IPS-18a (cell line): ENCODE results near the gene SLC4A1.
"Not testable (repeated sequence)": the region's sequence is repeated elsewhere in the genome, so short reads cannot be mapped to it uniquely, and the experiment has no call there.

Experiments used
- H3K27ac ChIP-seq: one replicate; pipeline ENCODE4 v1.5.1; 2013; ENCODE audit warnings: low read length
- H3K27me3 ChIP-seq: one replicate; pipeline ENCODE4 v1.6.1; 2013; ENCODE audit warnings: mild to moderate bottlenecking, low read length; ENCODE audit not compliant: control insufficient read depth, insufficient read depth
- H3K36me3 ChIP-seq: one replicate; pipeline ENCODE4 v1.6.1; 2013; ENCODE audit warnings: low read depth, low read length; ENCODE audit not compliant: control insufficient read depth
- H3K4me1 ChIP-seq: one replicate; pipeline ENCODE4 v1.6.1; 2013; ENCODE audit warnings: low read depth, low read length; ENCODE audit not compliant: control insufficient read depth
- H3K4me3 ChIP-seq: one replicate; pipeline ENCODE4 v1.5.1; 2013; ENCODE audit warnings: low read length
- H3K9ac ChIP-seq: one replicate; pipeline ENCODE4 v1.6.1; 2013; ENCODE audit warnings: mild to moderate bottlenecking, low read length, moderate library complexity
- H3K9me3 ChIP-seq: one replicate; pipeline ENCODE4 v1.6.1; 2013; ENCODE audit warnings: low read depth, low read length; ENCODE audit not compliant: control insufficient read depth

Gene SLC4A1

GRCh38 chr17:44251062-44251461 is 16.9 kb downstream of the SLC4A1 start:
- Histone ChIP-seq H3K4me1 (peaks cover 8% of the 10 kb centered on the region), H3K27ac (no peak overlapping the region), H3K4me3 (no peak overlapping the region), H3K27me3 (no peaks in the 10 kb centered on the region), H3K9me3 (no peaks in the 10 kb centered on the region), H3K36me3 (no peaks in the 10 kb centered on the region), H3K9ac (no peak overlapping the region)

GRCh38 chr17:44249501-44250246 is 18.3 kb downstream of the SLC4A1 start:
- no peak overlapping the region for H3K27ac ChIP-seq
- H3K9ac ChIP-seq = no peak overlapping the region
- H3K27me3 ChIP-seq = no peaks in the 10 kb centered on the region
- H3K4me3 ChIP-seq = no peak overlapping the region
- H3K9me3 ChIP-seq = no peaks in the 10 kb centered on the region
- H3K4me1 ChIP-seq = peaks cover 11% of the 10 kb centered on the region
- H3K36me3 ChIP-seq = no peaks in the 10 kb centered on the region

- H3K36me3 ChIP-seq = no peaks in the 10 kb centered on the region
- H3K27me3 ChIP-seq = no peaks in the 10 kb centered on the region
- H3K4me3 ChIP-seq = no peak overlapping the region
- H3K9ac ChIP-seq = no peak overlapping the region
- peaks cover 11% of the 10 kb centered on the region for H3K4me1 ChIP-seq
- no peaks in the 10 kb centered on the region for H3K9me3 ChIP-seq
- no peak overlapping the region for H3K27ac ChIP-seq
Measured at GRCh38 chr17:44247876-44248736, 19.8 kb downstream of the SLC4A1 start.

GRCh38 chr17:44247440-44247841 is 20.5 kb downstream of the SLC4A1 start:
- no peaks in the 10 kb centered on the region for H3K9me3 ChIP-seq
- H3K36me3 ChIP-seq = no peaks in the 10 kb centered on the region
- H3K27me3 ChIP-seq = no peaks in the 10 kb centered on the region
- H3K4me3 ChIP-seq = no peak overlapping the region
- H3K4me1 ChIP-seq = peaks cover 11% of the 10 kb centered on the region
- no peak overlapping the region for H3K27ac ChIP-seq
- H3K9ac ChIP-seq = no peak overlapping the region

- no peaks in the 10 kb centered on the region for H3K9me3 ChIP-seq
- H3K9ac ChIP-seq = no peak overlapping the region
- H3K27me3 ChIP-seq = no peaks in the 10 kb centered on the region
- H3K36me3 ChIP-seq = no peaks in the 10 kb centered on the region
- peaks cover 4% of the 10 kb centered on the region for H3K4me1 ChIP-seq
- H3K4me3 ChIP-seq = no peak overlapping the region
- no peak overlapping the region for H3K27ac ChIP-seq
Measured at GRCh38 chr17:44241106-44241624, 26.8 kb downstream of the SLC4A1 start.

GRCh38 chr17:44237886-44238285 is 30.0 kb downstream of the SLC4A1 start:
- H3K9ac ChIP-seq, H3K9me3 ChIP-seq, H3K4me3 ChIP-seq, H3K4me1 ChIP-seq, H3K27ac ChIP-seq, H3K36me3 ChIP-seq, H3K27me3 ChIP-seq: not testable (repeated sequence)

- no peaks in the 10 kb centered on the region for H3K9me3 ChIP-seq
- H3K36me3 ChIP-seq = no peaks in the 10 kb centered on the region
- no peaks in the 10 kb centered on the region for H3K4me1 ChIP-seq
- H3K27me3 ChIP-seq = no peaks in the 10 kb centered on the region
- no peak overlapping the region for H3K27ac ChIP-seq
- H3K9ac ChIP-seq = no peak overlapping the region
- no peak overlapping the region for H3K4me3 ChIP-seq
Measured at GRCh38 chr17:44236444-44236991, 31.4 kb downstream of the SLC4A1 start.

- no peak overlapping the region for H3K9ac ChIP-seq
- H3K36me3 ChIP-seq = no peaks in the 10 kb centered on the region
- H3K27me3 ChIP-seq = no peaks in the 10 kb centered on the region
- H3K4me3 ChIP-seq = no peak overlapping the region
- no peaks in the 10 kb centered on the region for H3K9me3 ChIP-seq
- no peaks in the 10 kb centered on the region for H3K4me1 ChIP-seq
- H3K27ac ChIP-seq = no peak overlapping the region
Measured at GRCh38 chr17:44235583-44235936, 32.4 kb downstream of the SLC4A1 start.

- Histone ChIP-seq H3K4me3 (no peak overlapping the region), H3K27ac (no peak overlapping the region), H3K4me1 (no peaks in the 10 kb centered on the region), H3K9me3 (no peaks in the 10 kb centered on the region), H3K9ac (no peak overlapping the region), H3K27me3 (no peaks in the 10 kb centered on the region), H3K36me3 (no peaks in the 10 kb centered on the region)
Measured at GRCh38 chr17:44233582-44233981, 34.4 kb downstream of the SLC4A1 start.

GRCh38 chr17:44232061-44232460 is 35.9 kb downstream of the SLC4A1 start:
- H3K27me3 ChIP-seq = no peaks in the 10 kb centered on the region
- no peak overlapping the region for H3K9ac ChIP-seq
- no peaks in the 10 kb centered on the region for H3K9me3 ChIP-seq
- H3K27ac ChIP-seq = no peak overlapping the region
- no peaks in the 10 kb centered on the region for H3K36me3 ChIP-seq
- H3K4me3 ChIP-seq = no peak overlapping the region
- no peaks in the 10 kb centered on the region for H3K4me1 ChIP-seq

GRCh38 chr17:44230140-44230539 is 37.8 kb downstream of the SLC4A1 start:
- Histone ChIP-seq H3K9me3 (no peaks in the 10 kb centered on the region), H3K27me3 (no peaks in the 10 kb centered on the region), H3K9ac (no peak overlapping the region), H3K4me1 (no peaks in the 10 kb centered on the region), H3K27ac (no peak overlapping the region), H3K36me3 (no peaks in the 10 kb centered on the region), H3K4me3 (no peak overlapping the region)
